ENCODE results near the gene MKNK2.

The MKNK2 gene

DNA sequence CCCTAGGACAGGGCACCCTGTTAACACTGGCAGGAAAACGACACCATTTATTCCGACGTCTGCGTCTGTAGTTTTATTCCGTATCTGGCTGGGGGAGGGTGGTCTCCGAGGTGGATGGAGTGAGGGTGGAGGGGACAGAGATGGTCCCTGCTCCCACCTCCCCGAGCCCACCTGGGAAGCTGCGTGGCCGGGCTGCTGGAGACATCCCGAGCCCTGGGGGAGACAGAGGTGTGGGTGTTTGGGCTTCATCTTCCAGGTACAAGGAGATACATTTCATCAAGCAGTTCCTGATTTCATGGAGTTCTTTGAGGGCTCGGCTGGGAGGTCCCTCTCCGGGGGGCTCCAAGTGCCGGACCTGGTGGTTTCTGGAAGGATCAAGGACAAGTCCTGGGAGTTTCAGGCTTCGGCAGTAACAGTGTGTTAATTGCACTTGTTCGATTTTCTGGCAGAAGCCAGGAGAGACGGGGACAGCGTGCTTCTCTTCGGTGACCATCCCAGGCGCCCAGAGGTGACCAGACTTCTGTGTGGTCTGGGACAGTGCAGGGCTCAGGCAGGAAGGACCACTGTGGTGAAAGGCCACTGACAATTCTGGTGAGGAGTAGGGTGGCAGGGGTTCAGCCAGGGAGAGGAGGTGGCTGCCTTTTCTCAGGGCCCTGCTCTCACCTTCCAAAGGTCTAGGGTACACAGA is 20.1 kb upstream of the MKNK2 start:
- Mint-ChIP-seq H3K4me1 (peaks cover 27 to 76% of the 10 kb centered on the region in 2 donors), H3K36me3 (peaks cover 34 to 53% of the 10 kb centered on the region in 2 donors), H3K27ac (peak overlapping the region; percentile 94), H3K27me3 (no peaks in the 10 kb centered on the region), H3K9me3 (no peaks in the 10 kb centered on the region), H3K4me3 (peak overlapping the region in 1 of 2 donors; percentile 50)
- DNase-seq (no peak), ATAC-seq (replicated peaks) (no peak)

DNA sequence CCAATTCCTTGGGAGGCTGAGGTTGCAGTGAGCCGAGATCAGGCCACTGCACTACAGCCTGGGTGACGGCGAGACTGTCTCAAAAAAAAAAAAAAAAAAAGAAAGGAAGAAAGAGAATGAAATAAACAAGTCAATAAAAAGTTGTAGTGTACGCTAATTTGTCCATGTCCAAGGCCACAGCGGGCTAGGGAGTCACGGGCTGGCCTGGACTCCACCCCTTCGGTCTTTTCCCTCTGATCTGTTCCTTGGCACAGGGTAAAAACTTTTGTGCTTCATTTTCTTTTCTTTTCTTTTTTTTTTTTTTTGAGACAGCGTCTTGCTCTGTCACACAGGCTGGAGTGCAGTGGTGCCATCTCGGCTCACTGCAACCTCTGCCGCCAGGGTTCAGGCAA is 19.4 kb upstream of the MKNK2 start:
- no peak overlapping the region for H3K4me3 Mint-ChIP-seq

DNA sequence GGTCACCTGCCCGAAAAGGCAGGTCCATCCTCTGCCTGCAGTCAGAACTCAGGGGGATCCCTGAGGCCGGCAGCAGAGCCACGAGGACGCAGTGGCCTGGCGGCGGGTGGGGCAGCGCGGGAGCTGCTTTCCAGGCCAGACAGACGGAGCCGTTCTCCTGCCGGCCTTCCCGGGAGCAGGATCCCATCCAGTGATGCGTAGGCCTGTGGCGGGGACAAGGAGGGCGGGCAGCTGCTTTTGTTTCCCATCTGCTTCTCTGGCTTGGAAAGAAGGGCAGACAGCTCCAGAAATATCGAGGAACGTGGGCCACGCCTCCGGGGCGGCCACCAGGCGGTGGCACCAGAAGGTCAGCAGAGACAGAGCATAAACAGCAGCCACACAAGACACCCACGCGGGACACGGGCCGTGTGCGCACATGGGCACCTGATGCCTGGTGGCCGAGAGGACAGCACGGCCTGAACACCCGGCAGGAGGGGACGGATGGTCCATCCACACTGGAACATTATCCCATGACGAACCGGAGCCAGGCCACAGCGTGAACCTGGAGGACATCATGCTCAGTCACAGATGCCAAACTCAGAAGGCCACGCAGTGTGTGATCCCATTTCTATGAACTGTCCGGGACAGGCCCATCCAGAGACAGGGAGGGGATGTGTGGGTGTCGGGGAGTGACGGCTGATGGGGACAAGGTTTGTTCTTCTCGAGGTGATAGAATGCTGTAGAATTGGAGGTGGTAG is 13.9 kb upstream of the MKNK2 start:
- DNase-seq (no peak), ATAC-seq (replicated peaks) (no peak)
- Mint-ChIP-seq H3K4me1 (peaks cover 24 to 55% of the 10 kb centered on the region in 2 donors), H3K27me3 (no peaks in the 10 kb centered on the region), H3K36me3 (peaks cover 0 to 11% of the 10 kb centered on the region in 2 donors), H3K27ac (peak overlapping the region; percentile 54), H3K4me3 (no peak overlapping the region), H3K9me3 (no peaks in the 10 kb centered on the region)

More for the DNA sequence above, 19.4 kb upstream of the MKNK2 start:
- Mint-ChIP-seq H3K36me3 (peaks cover 30 to 49% of the 10 kb centered on the region in 2 donors), H3K4me1 (peaks cover 25 to 72% of the 10 kb centered on the region in 2 donors), H3K27ac (peak overlapping the region; percentile 20), H3K27me3 (no peaks in the 10 kb centered on the region), H3K9me3 (no peaks in the 10 kb centered on the region)
- DNase-seq (no peak), ATAC-seq (replicated peaks) (no peak)

DNA sequence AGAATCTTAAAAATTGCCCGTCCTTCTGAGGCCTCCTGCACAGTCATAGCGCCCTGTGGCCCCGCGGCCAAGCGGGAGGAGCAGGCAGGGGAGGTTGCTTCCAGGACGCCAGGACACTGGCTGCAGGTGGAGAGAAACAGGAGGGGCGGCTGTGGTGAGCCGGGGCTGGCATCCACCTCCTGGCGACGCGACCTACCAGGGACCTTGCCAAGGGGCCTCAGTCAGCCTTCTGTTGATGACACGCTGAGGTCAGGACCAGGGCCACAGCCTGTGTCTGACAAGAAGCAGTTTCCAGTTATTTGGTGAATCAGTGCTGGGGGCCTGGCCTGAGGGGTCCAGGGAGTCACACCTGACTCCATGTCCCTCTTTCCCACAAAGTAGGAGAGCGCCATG is 13.3 kb upstream of the MKNK2 start:
- Mint-ChIP-seq H3K27me3 (no peaks in the 10 kb centered on the region), H3K4me1 (peaks cover 20 to 52% of the 10 kb centered on the region in 2 donors), H3K27ac (peak overlapping the region; percentile 37), H3K36me3 (peaks cover 0 to 6% of the 10 kb centered on the region in 2 donors), H3K9me3 (no peaks in the 10 kb centered on the region), H3K4me3 (no peak overlapping the region)
- DNase-seq (no peak), ATAC-seq (replicated peaks) (no peak)

DNA sequence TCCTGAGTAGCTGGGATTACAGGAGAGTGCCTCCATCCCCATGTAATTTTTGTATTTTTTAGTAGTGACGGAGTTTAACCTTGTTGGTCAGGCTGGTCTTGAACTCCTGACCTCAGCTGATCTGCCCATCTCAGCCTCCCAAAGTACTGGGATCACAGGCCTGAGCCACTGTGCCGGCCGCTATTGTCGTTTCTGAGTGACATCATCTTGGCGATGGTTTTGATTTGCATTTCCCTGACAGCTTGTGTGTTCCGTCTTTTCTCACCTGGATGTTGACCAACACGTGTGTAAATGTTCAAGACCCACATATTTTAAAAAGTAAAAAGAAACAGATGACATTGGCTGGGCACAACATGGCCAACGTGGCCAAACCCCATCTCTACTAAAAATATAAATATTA is 12.8 kb upstream of the MKNK2 start:
- Mint-ChIP-seq H3K27me3 (no peaks in the 10 kb centered on the region), H3K4me3 (no peak overlapping the region), H3K9me3 (no peaks in the 10 kb centered on the region), H3K4me1 (peaks cover 20 to 47% of the 10 kb centered on the region in 2 donors), H3K27ac (no peak overlapping the region), H3K36me3 (peaks cover 0 to 6% of the 10 kb centered on the region in 2 donors)
- no peak for DNase-seq
- no peak for ATAC-seq (replicated peaks)

DNA sequence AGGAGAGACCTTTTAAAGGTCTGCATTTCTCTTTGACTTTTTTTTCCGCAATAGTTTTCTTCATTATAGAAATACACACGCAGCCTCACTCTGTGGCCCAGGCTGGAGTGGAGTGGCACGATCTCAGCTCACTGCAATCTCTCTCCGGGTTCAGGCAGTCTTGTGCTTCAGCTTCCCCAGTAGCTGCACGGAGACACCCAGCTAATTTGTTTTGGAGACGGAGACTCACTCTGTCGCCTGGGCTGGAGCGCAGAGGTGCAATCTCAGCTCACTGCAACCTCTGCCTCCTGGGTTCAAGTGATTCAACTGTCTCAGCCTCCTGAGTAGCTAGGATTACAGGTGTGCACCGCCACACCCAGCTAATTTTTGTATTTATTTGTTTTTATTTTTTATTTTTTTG is 11.7 kb upstream of the MKNK2 start:
- peaks cover 17 to 44% of the 10 kb centered on the region in 2 donors for H3K4me1 Mint-ChIP-seq
- no peaks in the 10 kb centered on the region for H3K36me3 Mint-ChIP-seq
- peak overlapping the region; percentile 84 to 89 for H3K4me3 Mint-ChIP-seq
- no peaks in the 10 kb centered on the region for H3K9me3 Mint-ChIP-seq
- H3K27me3 Mint-ChIP-seq: no peaks in the 10 kb centered on the region
- no peak for ATAC-seq (replicated peaks)
- DNase-seq: no peak
- H3K27ac Mint-ChIP-seq: peak overlapping the region; percentile 96

DNA sequence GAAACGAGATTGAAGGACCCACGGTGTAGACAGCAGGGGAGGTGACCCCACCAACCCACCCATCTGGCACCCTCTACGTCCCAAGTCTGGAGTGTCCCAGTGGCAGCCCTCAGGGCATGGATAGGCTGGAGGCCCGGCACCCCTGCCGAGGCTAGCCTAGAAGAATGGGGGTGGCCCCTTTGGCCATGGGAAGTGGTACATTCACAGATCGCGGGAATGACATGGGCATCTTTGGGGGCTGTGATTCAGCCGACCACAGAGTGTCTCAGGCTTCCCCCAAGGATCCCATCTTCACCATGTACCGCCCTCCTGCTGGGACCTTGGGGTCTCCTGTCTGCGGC is 11.3 kb upstream of the MKNK2 start:
- H3K4me1 Mint-ChIP-seq: peaks cover 17 to 44% of the 10 kb centered on the region in 2 donors

DNA sequence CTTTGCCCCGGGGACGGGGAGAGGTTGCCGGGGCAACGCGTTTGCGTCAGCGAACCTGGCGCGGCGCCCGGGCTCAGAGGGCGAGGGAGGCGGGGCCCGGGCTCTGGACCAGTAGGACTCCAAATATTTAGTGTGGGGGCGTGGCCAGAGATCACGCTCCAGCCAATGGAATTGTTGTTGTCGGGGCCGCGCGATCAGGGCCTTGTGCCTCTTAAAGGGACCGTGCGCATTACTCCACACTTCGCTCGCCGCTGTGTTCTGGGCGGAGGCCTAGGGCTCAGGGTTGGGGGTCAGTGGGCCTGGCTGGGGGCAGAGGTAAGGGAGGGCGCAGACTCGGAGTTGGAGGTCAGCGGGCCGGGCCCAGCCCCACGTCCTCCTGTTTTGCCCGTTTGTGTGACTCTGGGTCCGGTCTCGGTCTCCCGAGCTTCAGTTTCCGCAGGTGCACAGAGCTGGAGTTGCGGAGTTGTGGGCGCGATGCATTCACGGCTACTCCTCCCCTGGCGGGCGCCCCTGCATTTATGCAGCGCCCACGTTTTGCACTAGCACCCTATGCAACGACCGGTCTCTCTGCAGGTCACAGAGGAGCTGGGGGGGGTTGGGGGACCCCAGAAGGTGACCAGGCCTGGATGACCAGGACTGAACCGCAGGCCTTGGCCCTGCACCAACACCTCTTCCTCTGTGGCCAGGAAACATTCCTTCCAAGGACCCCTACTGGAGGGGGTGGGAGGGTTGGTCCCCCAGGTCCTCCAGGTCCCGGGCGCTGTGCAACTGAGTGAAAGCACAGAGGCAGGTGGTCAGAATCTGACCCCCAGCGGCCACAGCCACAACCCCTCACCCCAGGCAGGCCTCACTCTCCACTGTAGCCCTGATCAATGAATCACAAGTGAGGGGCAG is 10.7 kb upstream of the MKNK2 start:
- Mint-ChIP-seq H3K27me3 (no peaks in the 10 kb centered on the region), H3K4me1 (peaks cover 19 to 51% of the 10 kb centered on the region in 2 donors), H3K36me3 (no peaks in the 10 kb centered on the region), H3K27ac (peak overlapping the region; percentile 96), H3K9me3 (no peaks in the 10 kb centered on the region), H3K4me3 (peak overlapping the region; percentile 84 to 89)
- peak; percentile 85 to 89 for ATAC-seq (replicated peaks)
- peak; percentile 99 for DNase-seq

More for the DNA sequence above, 11.3 kb upstream of the MKNK2 start:
- Mint-ChIP-seq H3K4me3 (peak overlapping the region; percentile 84 to 89), H3K9me3 (no peaks in the 10 kb centered on the region), H3K27ac (peak overlapping the region; percentile 96), H3K27me3 (no peaks in the 10 kb centered on the region), H3K36me3 (no peaks in the 10 kb centered on the region)
- ATAC-seq (replicated peaks) (no peak), DNase-seq (no peak)

DNA sequence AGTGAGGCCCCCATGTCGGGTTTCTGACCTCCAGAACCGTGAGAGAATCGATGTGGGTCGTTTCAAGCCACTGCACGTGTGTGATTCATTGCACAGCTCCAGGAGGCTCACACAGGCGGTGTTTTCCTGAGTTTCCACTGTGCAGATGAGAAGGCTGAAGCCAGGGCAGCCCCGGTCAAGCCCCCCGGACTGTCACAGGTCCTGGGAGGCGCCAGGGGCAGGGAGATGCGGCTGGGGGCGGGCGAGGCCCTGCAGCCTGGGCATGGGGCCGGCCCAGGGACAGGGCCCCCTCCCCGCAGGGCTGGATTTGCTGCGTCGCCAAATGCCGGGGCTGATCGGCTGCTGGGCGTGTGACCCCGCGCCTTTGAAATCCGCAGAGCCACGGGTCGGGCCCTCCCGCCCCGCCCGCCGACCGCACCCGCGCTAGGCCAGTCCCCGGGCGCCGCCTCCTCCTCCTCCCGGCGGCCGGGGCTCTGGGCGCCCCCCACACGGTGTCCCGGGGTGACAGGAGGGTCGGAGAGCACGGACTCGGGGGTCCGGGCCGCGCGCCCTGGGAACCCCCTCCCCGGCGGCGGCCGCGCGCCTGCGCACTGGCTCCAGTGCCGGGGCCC is 9.9 kb upstream of the MKNK2 start:
- no peak for DNase-seq
- ATAC-seq (replicated peaks): peak; percentile 62 to 64
- no peaks in the 10 kb centered on the region for H3K27me3 Mint-ChIP-seq

DNA sequence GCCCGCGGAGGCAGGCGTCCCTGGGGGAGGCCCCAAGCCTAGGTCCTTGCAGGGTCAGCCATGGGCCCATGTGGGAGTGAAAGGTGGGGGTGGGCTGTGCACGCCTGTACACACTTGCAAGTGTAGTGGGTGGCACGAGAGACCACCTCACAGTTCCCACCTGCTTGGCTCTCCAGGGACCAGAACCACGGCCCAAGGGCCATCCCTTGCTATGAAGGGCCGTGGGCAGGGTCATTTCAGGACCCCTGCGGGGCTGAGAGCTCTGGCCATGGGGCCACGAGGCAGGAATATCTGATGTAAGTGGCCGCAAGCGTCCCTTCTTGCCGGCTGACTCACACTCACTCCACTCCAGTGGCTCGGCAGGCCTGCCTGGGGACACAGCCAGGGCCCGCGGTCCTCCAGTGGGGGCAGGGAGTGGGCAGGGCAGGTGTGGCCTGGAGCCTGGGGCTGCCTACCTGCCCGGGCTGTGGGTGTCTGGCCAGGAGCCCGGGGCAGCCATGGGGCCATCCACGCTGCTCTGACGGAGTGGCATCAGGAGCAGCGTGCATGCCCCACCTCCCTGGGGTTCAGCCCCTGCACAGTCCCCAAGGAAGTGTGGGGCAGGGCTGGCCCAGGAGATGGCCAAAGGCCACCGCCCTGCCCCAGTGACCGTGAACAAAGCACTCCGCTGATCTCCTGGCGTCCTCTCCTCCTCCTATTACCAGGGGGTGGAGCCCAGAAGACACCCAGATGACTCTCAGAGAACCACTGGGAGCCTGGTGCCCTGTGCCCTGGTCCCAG is 8.6 kb upstream of the MKNK2 start:
- peak overlapping the region; percentile 96 for H3K27ac Mint-ChIP-seq
- no peaks in the 10 kb centered on the region for H3K9me3 Mint-ChIP-seq
- no peak for DNase-seq
- H3K4me3 Mint-ChIP-seq: peak overlapping the region; percentile 84 to 89
- H3K4me1 Mint-ChIP-seq: peaks cover 32 to 66% of the 10 kb centered on the region in 2 donors
- ATAC-seq (replicated peaks): no peak
- H3K27me3 Mint-ChIP-seq: no peaks in the 10 kb centered on the region
- H3K36me3 Mint-ChIP-seq: no peaks in the 10 kb centered on the region

More for the DNA sequence above, 9.9 kb upstream of the MKNK2 start:
- Mint-ChIP-seq H3K36me3 (no peaks in the 10 kb centered on the region), H3K4me3 (peak overlapping the region; percentile 84 to 89), H3K9me3 (no peaks in the 10 kb centered on the region), H3K4me1 (peaks cover 21 to 58% of the 10 kb centered on the region in 2 donors), H3K27ac (peak overlapping the region; percentile 96)

DNA sequence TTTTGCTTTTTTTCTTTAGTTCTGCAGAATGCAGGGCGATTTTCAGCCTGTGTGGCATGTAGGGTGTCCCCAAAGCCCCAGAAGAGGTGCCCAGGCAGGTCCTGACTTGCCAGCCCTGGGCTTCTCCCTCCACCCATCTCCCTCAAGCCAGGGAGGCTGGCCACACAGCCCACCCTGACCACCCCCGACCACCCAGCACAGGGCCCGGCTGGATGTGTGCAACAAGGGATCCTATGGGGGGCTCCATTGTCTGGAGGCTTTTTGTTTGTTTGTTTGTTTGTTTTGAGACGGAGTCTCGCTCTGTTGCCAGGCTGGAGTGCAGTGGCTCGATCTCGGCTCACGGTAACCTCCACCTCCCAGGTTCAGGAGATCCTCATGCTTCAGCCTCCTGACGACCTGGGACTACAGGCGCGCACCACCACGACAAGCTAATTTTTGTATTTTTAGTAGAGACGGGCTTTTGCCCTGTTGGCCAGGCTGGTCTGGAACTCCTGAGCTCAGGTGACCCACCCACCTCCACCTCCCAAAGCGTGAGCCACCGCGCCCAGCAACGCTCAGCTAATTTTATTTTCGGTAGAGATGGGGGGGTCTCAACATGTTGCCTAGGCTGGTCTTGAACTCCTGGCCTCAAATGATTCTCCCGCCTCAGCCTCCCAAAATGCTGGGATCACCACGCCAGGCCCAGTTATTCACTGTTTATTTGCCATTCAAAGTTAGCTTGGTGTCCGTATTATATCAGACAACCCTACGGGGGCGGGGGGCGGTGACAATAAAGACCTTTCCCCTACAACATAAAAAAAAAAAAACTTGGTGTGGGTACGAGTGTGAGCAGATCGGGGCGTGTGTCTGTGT is 7.8 kb upstream of the MKNK2 start:
- no peak for ATAC-seq (replicated peaks)
- H3K27ac Mint-ChIP-seq: peak overlapping the region; percentile 51
- no peaks in the 10 kb centered on the region for H3K36me3 Mint-ChIP-seq
- H3K9me3 Mint-ChIP-seq: no peaks in the 10 kb centered on the region
- H3K4me3 Mint-ChIP-seq: peak overlapping the region in 1 of 2 donors; percentile 8
- no peak for DNase-seq
- H3K4me1 Mint-ChIP-seq: peaks cover 33 to 71% of the 10 kb centered on the region in 2 donors
- no peaks in the 10 kb centered on the region for H3K27me3 Mint-ChIP-seq

DNA sequence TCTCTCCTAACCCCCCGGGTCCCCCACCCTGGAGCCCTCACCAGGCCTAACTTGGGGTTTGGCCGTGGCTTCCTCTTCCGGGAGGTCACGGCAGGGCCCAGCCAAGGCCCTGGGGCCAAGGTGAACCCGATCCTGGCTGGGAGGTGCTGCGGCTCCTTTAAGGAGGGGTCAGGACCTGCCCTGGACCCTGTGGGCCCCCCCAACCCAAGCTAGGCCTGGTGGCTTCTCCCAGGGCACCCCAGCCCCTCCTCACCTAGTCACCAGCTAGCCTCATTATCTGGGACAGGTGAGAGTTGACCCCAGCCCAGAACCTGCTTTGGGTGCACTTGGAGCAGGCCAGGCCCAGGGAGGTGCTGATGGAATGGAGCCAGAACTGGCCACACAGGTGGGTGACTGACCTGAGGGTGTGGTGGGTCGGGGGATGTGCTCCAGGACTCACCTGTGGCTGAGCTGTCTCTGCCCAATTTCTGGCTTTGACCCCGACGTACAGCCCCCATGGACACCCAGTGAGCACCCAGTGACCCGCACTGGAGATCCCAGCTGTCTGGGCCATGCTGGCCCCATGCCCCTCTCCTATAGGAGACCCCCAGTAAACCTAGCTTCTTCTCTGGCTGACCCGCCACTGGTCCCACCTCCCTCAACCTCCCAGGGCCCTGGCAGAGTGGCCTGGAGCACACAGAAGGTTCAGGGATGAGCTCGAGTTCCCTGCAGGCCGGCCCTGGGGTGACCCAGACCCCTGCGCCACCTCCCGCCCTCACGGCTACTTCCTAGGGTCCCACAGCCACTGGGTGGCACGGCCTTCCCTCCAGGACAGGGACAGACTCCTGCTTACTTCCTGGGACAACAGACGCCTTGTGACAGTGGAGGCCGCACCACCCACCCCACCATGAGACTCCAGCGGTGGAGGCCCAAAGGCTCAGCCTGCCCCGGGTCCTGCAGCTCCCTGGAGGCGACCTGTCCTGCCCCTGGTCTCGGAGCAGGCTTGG is 6.7 kb upstream of the MKNK2 start:
- Mint-ChIP-seq H3K27ac (peak overlapping the region; percentile 1), H3K4me3 (no peak overlapping the region), H3K36me3 (no peaks in the 10 kb centered on the region), H3K4me1 (peaks cover 30 to 72% of the 10 kb centered on the region in 2 donors), H3K9me3 (no peaks in the 10 kb centered on the region), H3K27me3 (no peaks in the 10 kb centered on the region)
- ATAC-seq (replicated peaks) (no peak), DNase-seq (no peak)
